GM12878 (cell line): ENCODE measurements around the gene VEPH1. TPM values are rescaled to one million over a fixed set of nuclear protein-coding genes. Genes with fewer than 3 reads are reported as not detected.
"Not testable (repeated sequence)": the region's sequence is repeated elsewhere in the genome, so short reads cannot be mapped to it uniquely, and the experiment has no call there.

Experiments
- ATAC-seq: fragments of 200-7000 bp; cut with Tn5 transposase; 3 replicates; pipeline ENCODE4 v1.9.1; 2020; ENCODE audit warnings: mild to moderate bottlenecking, moderate library complexity
- BruUV-seq: library from RNA; stranded (reverse); fragments of 400-500 nt; replicated peaks from 2 replicates; lab custom pipeline; 2021; lab: Mats Ljungman, UMichigan
- CTCF ChIA-PET: fragments of 300-600 bp; sonication (Branson Sonifier 250); formaldehyde crosslinking; extraction: SDS; loops from one replicate; lab custom pipeline; 2021; ENCODE audit warnings: inconsistent platforms; lab: Yijun Ruan, JAX
- POLR2A ChIA-PET: fragments of 350-600 bp; formaldehyde crosslinking; extraction: SDS; loops from one replicate; lab custom pipeline; 2021; ENCODE audit warnings: inconsistent platforms; lab: Charles Lee
- RAD21 ChIA-PET: fragments of 300-600 bp; sonication (Branson Sonifier 250); formaldehyde crosslinking; loops from one replicate; lab custom pipeline; 2023; ENCODE audit warnings: antibody characterized with exemption; ENCODE audit not compliant: unreplicated experiment; lab: Charles Lee
- SMC1A ChIA-PET: fragments of 300-600 bp; sonication (Branson Sonifier 250); formaldehyde crosslinking; loops from one replicate; lab custom pipeline; 2023; ENCODE audit not compliant: unreplicated experiment, uncharacterized antibody; lab: Charles Lee
- DNase-seq: peaks from one replicate; pipeline ENCODE4 v3.0.0-alpha.2; 2011; ENCODE audit warnings: low read depth, low spot score
- FAIRE-seq: peaks from 3 replicates; lab custom pipeline; 2011; peaks lifted over from hg19 to GRCh38; lab: Jason Lieb, UNC
- H2AFZ ChIP-seq: 2 replicates; pipeline ENCODE4 v1.6.0; 2011; ENCODE audit warnings: low read depth, low read length, control low read depth; ENCODE audit not compliant: control insufficient read depth
- H3K27ac ChIP-seq: 2 replicates; pipeline ENCODE4 v1.5.1; 2011; ENCODE audit warnings: control low read depth; ENCODE audit not compliant: control insufficient read depth, insufficient read depth
- H3K27me3 ChIP-seq, 2 experiments: replicated peaks in 1 of 2; 2 replicates each; pipeline versions ENCODE4 v1.6.0 to v1.6.1; 2011; ENCODE audit warnings: low read length in 1 of 2; ENCODE audit not compliant: control insufficient read depth in 2 of 2, insufficient read depth in 2 of 2
- H3K36me3 ChIP-seq, 2 experiments: 2 replicates each; pipeline ENCODE4 v1.5.1; 2011; ENCODE audit warnings: low read length in 1 of 2; ENCODE audit not compliant: control insufficient read depth in 2 of 2, insufficient read depth in 2 of 2
- H3K4me1 ChIP-seq: 2 replicates; pipeline ENCODE4 v1.6.1; 2011; ENCODE audit warnings: mild to moderate bottlenecking, low read length, moderate library complexity, mixed read lengths; ENCODE audit not compliant: control insufficient read depth, insufficient read depth
- H3K4me2 ChIP-seq: 2 replicates; pipeline ENCODE4 v1.6.0; 2011; ENCODE audit warnings: control low read depth; ENCODE audit not compliant: control insufficient read depth, insufficient read depth
- H3K4me3 ChIP-seq: fragments of 200-600 bp; sonication (generic); 2 replicates; pipeline ENCODE4 v1.5.1; 2016
- H3K79me2 ChIP-seq: 2 replicates; pipeline ENCODE4 v1.6.0; 2011; ENCODE audit warnings: low read length; ENCODE audit not compliant: control insufficient read depth, insufficient read depth
- H3K9ac ChIP-seq: 2 replicates; pipeline ENCODE4 v1.8.0; 2011; ENCODE audit warnings: low read length, control low read depth, mixed read lengths; ENCODE audit not compliant: control insufficient read depth, insufficient read depth
- H3K9me3 ChIP-seq: replicated peaks from 3 replicates; pipeline ENCODE4 v1.5.1; 2011; ENCODE audit warnings: mild to moderate bottlenecking, low read length; ENCODE audit not compliant: control insufficient read depth, insufficient read depth
- H4K20me1 ChIP-seq: 2 replicates; pipeline ENCODE4 v1.6.0; 2011; ENCODE audit not compliant: control insufficient read depth, insufficient read depth
- CREB1 ChIP-seq: IDR thresholded peaks from 2 replicates; pipeline ENCODE4 v1.6.1; 2012; ENCODE audit warnings: low read depth, mild to moderate bottlenecking, inconsistent platforms
- DPF2 ChIP-seq: fragments of 450-650 bp; IDR thresholded peaks from 2 replicates; pipeline ENCODE4 v1.6.1; 2017; ENCODE audit warnings: mild to moderate bottlenecking
- GABPA ChIP-seq: IDR thresholded peaks from 2 replicates; pipeline ENCODE4 v1.6.1; 2014; ENCODE audit warnings: antibody characterized with exemption, low read depth, mild to moderate bottlenecking, inconsistent platforms
- WGBS: methylation state at CpG from one replicate; pipeline ENCODE4 v1.1.6; 2016; ENCODE audit warnings: low lambda C conversion rate; ENCODE audit not compliant: insufficient replicate concordance, insufficient coverage; ENCODE audit errors: missing lambda C conversion rate; 5-methylcytosine and 5-hydroxymethylcytosine counted together
- in situ Hi-C: fragments of 300-500 bp; cut with MboI; formaldehyde crosslinking; loops from 9 replicates; pipeline ENCODE4 v1.14.3; 2018; ENCODE audit warnings: mixed read lengths
- intact Hi-C: fragments of 100-400 bp; cut with micrococcal nuclease; formaldehyde crosslinking; loops from one replicate; pipeline ENCODE4 v1.14.2; 2022; ENCODE audit not compliant: unreplicated experiment
- polyA plus RNA-seq, 11 experiments: library from polyadenylated mRNA; depleted of rRNA in 4 of 11; unstranded in 6 of 11; stranded (reverse) in 5 of 11; fragments of >200 nt; fragmentation: Nextera tagmentation in 4 of 11; fragmentation: Illumina TruSeq in 1 of 11; extraction: Ambion mirVana in 4 of 11; extraction: Trizol in 1 of 11; gene quantifications; 1 replicate in 1 of 11; 2 replicates in 10 of 11; pipeline versions ENCODE4 v1.2.1 to v1.2.3, GENCODE V29; 2011 to 2016; ENCODE audit warnings: inconsistent platforms in 2 of 11, missing spikeins in 2 of 11, low read depth in 1 of 11
- total RNA-seq, 4 experiments: library from RNA; depleted of rRNA in 3 of 4; stranded (reverse); fragments of >200 nt in 3 of 4; fragmentation: Illumina TruSeq in 1 of 4; extraction: Trizol in 1 of 4; gene quantifications; 2 replicates each; pipeline versions ENCODE4 v1.2.1 to v1.2.3, GENCODE V29; 2013 to 2021
- TF ChIP-seq, protein P1 (sequence below), 3 experiments: IDR thresholded peaks in 2 of 3; conservative IDR thresholded peaks in 1 of 3; 2 replicates each; pipeline ENCODE4 v1.5.1; 2011; ENCODE audit warnings: low read depth in 3 of 3, low read length in 3 of 3, mild to moderate bottlenecking in 3 of 3, control low read depth in 2 of 3, moderate library complexity in 2 of 3, inconsistent platforms in 1 of 3, mixed read lengths in 1 of 3; ENCODE audit not compliant: control insufficient read depth in 2 of 3, insufficient read depth in 1 of 3; ENCODE audit errors: extremely low read depth in 1 of 3
- TF ChIP-seq, protein P2 (sequence below): IDR thresholded peaks from 2 replicates; pipeline ENCODE4 v1.6.1; 2012; ENCODE audit warnings: improper control_type of control experiment, low read depth, low read length; ENCODE audit not compliant: insufficient replicate concordance

VEPH1 gene
- total and polyA plus RNA-seq, 10 of the 15 experiments (the other 5 are each of a cell fraction or from before 2014, with no cell fraction given), result 0.04 to 0.26 (median 0.17) TPM; not detected in 7

DNA sequence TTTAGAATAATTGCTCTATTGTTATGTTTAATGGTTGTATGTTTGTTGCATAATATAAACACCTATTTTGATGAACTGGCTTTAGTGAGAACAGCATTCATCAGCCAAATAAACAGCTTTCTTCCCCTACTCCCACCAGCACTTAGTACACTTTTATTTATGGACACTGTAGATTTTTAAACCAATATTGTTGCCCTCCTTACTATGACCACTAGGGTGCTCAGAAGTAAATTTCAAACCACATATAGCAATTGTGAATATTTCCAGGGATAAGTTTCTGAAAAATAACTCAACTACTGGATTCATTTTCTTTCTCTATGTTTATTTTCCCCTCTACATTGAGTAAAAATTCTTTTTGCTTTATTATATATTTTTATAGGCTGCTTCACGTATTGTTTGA lies 151.2 kb downstream of the VEPH1 start:
- no peak for FAIRE-seq
- no TSS peak for BruUV-seq
- in situ Hi-C loops, result no loop called here

DNA sequence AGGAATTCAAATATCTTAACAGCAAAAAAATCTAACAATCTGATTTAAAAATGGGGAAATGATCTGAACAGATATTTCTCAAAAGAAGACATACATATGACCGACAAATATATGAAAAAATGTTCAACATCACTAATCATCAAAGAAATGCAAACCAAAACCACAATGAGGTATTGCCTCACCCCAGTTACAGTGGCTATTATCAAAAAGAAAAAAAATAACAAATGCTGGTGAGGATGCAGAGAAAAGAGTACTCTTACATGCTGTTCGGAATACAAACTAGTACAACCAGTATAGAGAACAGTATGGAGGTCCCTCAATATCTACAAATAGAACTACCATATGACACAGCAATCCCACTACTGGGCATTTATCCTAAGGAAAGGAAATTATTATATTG lies 152.6 kb downstream of the VEPH1 start:
- H3K79me2 ChIP-seq, H3K36me3 ChIP-seq, CTCF ChIA-PET, POLR2A ChIA-PET, BruUV-seq, H4K20me1 ChIP-seq, H3K9me3 ChIP-seq, RAD21 ChIA-PET, in situ Hi-C loops, H3K27me3 ChIP-seq, H3K27ac ChIP-seq, ATAC-seq, H2AFZ ChIP-seq, FAIRE-seq, H3K4me2 ChIP-seq, SMC1A ChIA-PET, H3K4me3 ChIP-seq, DNase-seq, H3K4me1 ChIP-seq, H3K9ac ChIP-seq: not testable (repeated sequence)
- 31% methylated on average over 2 of the region's 2 CpGs for WGBS
- intact Hi-C loops, result loop anchor here (10.0 kb wide), 1 partner anchor 144 kb away; no protein-coding TSS in a partner anchor

More for the DNA sequence above, 151.2 kb downstream of the VEPH1 start:
- H3K27me3 ChIP-seq, result no peaks in the 10 kb centered on the region; a peak in 2 of 4 replicates
- H3K27ac ChIP-seq, result no peak overlapping the region
- H3K36me3 ChIP-seq, result no peaks in the 10 kb centered on the region
- RAD21 ChIA-PET, result no interaction called here
- ATAC-seq, result no peak
- intact Hi-C loops, result loop anchor here (10.0 kb wide), 1 partner anchor 143 kb away; no protein-coding TSS in a partner anchor
- H2AFZ ChIP-seq, result no peak overlapping the region
- TF ChIP-seq, protein P1, sequence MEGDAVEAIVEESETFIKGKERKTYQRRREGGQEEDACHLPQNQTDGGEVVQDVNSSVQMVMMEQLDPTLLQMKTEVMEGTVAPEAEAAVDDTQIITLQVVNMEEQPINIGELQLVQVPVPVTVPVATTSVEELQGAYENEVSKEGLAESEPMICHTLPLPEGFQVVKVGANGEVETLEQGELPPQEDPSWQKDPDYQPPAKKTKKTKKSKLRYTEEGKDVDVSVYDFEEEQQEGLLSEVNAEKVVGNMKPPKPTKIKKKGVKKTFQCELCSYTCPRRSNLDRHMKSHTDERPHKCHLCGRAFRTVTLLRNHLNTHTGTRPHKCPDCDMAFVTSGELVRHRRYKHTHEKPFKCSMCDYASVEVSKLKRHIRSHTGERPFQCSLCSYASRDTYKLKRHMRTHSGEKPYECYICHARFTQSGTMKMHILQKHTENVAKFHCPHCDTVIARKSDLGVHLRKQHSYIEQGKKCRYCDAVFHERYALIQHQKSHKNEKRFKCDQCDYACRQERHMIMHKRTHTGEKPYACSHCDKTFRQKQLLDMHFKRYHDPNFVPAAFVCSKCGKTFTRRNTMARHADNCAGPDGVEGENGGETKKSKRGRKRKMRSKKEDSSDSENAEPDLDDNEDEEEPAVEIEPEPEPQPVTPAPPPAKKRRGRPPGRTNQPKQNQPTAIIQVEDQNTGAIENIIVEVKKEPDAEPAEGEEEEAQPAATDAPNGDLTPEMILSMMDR (IDR thresholded peaks at IDR 0.05 in 2 of 3, conservative IDR thresholded peaks at IDR 0.05 in 1 of 3; ENCODE audit: control insufficient read depth in 2 of 3, extremely low read depth in 1 of 3, insufficient read depth in 1 of 3, low read depth in 3 of 3, low read length in 3 of 3), result peak in 2 of 3 experiments; percentile 24 to 30; a peak in 2 of 6 replicates
- no peak for TF ChIP-seq CREB1
- TF ChIP-seq, protein P2, sequence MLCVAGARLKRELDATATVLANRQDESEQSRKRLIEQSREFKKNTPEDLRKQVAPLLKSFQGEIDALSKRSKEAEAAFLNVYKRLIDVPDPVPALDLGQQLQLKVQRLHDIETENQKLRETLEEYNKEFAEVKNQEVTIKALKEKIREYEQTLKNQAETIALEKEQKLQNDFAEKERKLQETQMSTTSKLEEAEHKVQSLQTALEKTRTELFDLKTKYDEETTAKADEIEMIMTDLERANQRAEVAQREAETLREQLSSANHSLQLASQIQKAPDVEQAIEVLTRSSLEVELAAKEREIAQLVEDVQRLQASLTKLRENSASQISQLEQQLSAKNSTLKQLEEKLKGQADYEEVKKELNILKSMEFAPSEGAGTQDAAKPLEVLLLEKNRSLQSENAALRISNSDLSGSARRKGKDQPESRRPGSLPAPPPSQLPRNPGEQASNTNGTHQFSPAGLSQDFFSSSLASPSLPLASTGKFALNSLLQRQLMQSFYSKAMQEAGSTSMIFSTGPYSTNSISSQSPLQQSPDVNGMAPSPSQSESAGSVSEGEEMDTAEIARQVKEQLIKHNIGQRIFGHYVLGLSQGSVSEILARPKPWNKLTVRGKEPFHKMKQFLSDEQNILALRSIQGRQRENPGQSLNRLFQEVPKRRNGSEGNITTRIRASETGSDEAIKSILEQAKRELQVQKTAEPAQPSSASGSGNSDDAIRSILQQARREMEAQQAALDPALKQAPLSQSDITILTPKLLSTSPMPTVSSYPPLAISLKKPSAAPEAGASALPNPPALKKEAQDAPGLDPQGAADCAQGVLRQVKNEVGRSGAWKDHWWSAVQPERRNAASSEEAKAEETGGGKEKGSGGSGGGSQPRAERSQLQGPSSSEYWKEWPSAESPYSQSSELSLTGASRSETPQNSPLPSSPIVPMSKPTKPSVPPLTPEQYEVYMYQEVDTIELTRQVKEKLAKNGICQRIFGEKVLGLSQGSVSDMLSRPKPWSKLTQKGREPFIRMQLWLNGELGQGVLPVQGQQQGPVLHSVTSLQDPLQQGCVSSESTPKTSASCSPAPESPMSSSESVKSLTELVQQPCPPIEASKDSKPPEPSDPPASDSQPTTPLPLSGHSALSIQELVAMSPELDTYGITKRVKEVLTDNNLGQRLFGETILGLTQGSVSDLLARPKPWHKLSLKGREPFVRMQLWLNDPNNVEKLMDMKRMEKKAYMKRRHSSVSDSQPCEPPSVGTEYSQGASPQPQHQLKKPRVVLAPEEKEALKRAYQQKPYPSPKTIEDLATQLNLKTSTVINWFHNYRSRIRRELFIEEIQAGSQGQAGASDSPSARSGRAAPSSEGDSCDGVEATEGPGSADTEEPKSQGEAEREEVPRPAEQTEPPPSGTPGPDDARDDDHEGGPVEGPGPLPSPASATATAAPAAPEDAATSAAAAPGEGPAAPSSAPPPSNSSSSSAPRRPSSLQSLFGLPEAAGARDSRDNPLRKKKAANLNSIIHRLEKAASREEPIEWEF, result no peak
- TF ChIP-seq DPF2, result no peak
- TF ChIP-seq GABPA, result no peak
- TF ChIP-seq, all 136 proteins: peak for 1
- Histone ChIP-seq H3K79me2 (no peaks in the 10 kb centered on the region), H3K4me3 (no peak overlapping the region), H3K9ac (no peak overlapping the region), H3K4me2 (no peak overlapping the region), H3K9me3 (no peaks in the 10 kb centered on the region), H3K4me1 (no peaks in the 10 kb centered on the region), H4K20me1 (no peaks in the 10 kb centered on the region)
- no peak for DNase-seq
- CTCF ChIA-PET, result interaction anchor here (0.8 kb wide), 1 partner anchor 64 kb away, joined by 4 read pairs; no protein-coding TSS in a partner anchor
- POLR2A ChIA-PET, result no interaction called here
- 0% methylated on average over 1 of the region's 1 CpG for WGBS
- SMC1A ChIA-PET, result interaction anchor here (0.6 to 1.4 kb wide), 2 partner anchors 31 to 41 kb away, joined by 3 read pairs; no protein-coding TSS in a partner anchor
